GM19239 (cell line): ENCODE measurements around the gene BCL2.
"Not testable (repeated sequence)": the region's sequence is repeated elsewhere in the genome, so short reads cannot be mapped to it uniquely, and the experiment has no call there.

Experiments
- DNase-seq: peaks from one replicate; pipeline ENCODE4 v3.0.0; 2011; ENCODE audit warnings: low spot score; ENCODE audit not compliant: insufficient read length
- FAIRE-seq: peaks from 2 replicates; lab custom pipeline; 2011; peaks lifted over from hg19 to GRCh38; lab: Jason Lieb, UNC

Gene BCL2

DNA sequence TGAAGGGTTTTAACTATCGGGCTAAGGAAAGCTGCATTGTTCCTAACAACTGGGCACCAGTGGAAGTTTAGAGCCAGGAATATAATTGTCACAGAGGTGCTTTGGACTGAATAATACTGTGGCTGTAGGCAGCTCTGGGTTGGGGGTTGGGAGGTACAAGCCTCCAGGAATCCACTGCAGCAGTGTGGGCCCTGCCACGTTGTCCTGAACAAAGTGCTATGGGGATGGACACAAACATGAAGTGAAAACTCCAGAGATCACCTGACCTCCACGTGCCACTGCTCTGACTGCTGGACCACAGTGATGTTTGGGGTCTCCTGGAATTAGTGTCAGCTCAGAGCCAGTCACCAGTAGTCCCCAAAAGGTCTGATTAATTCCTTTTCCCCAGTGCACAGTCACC is 110.9 kb downstream of the BCL2 start:
- DNase-seq (no peak), FAIRE-seq (peak; percentile 35)

DNA sequence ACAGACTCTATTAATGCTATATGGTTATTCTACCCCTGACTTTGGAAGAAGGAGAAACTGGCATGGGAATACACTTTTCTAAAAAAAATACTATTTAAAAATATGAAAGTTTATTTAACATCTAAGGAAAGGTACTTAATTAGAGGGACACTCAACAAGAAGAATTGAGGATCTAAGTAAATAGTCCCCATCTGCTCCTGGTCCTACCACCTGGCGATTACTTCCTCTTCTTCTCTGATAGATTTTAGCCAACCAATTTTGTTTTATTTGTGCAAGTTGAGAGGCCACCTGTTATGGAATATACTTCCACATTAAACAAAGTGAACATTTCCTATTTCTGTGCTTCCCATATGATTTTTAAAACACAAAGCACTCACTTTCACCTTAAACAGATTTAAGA is 111.7 kb downstream of the BCL2 start:
- FAIRE-seq (peak; percentile 88), DNase-seq (no peak)

DNA sequence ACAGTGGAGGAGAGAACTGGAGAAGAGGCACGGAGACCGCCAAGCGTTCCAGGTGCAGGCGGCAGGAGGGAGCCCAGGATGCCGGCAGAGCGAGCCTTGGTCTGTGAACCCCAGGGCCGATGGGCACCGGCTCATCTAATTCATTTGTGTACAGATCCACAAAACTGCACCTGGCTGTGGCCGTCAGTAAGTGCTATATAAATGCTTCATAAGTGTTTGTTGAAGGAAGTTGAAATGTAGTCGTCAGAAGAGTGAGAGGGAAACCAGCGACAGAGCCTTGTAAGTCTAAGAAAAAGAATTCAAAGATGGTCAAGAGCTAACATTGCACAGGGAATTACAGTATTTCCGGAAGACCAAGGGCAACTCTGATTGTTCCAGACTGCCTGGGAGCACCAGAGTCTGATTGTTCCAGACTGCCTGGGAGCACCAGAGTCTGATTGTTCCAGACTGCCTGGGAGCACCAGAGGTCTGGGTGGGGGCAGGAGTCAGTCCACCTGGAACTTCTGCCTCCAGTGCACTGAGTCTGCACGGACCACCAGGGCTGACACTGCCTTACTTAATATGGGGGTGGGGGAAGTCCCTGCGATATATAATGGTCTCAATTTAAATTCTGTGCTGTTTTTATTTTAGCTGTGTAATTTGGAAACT is 112.3 kb downstream of the BCL2 start:
- no peak for DNase-seq
- no peak for FAIRE-seq

DNA sequence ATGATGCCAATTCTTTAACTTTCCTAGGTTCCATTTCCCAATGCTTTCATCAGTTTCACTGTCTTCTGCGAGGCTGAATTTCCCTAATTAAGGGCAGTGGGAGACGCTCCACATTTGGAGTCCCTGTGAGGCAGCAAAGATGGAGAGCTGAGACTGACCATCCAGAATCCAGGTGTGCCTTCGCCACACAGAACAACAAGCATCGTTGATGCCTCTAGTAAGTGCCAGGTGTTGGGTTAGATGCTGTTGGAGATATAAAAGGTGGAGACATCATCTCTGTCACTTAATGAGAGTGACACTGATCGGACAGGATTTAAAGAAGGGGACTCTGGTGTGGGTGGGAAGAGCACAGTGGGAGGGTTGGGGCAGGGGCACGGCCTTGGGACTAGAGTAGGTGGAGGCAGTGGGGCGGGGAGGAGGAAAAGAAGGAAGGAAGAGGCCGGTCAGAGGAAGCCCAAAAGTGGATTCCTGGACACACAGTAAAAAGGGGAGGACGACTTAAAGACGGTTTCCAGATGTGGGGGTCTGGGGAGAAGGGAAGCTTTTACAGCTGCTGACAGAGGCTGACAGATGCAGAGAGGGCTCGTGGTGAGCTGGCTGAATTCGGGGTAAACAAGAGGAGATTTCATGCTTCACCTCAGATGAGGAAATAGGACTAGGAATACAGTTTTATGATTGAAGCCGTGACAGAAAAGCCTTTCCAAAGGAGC is 113.0 kb downstream of the BCL2 start:
- FAIRE-seq (peak; percentile 57), DNase-seq (no peak)

DNA sequence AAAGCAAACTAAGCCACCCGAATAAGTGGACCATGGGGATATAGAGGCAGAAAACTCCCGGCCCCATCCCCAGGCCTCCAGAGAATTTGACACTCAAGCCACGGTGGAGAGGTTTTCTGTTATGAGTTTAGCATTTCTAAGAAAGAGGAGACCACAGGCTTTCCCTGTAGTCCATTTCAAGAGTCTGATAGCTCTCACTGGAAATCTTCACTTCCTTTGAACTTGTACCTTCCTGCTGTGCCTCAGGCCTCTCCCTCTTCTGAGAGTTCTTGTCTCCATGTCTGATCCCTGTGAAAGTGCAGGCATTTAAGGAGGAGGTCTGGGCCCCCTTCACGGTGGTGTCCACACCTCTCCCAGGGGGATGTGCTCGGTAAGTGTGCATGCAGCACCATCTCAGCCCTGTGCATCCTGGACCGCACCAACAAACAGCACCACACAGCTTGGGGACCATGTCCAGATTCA is 113.7 kb downstream of the BCL2 start:
- DNase-seq = no peak
- peak; percentile 92 for FAIRE-seq

DNA sequence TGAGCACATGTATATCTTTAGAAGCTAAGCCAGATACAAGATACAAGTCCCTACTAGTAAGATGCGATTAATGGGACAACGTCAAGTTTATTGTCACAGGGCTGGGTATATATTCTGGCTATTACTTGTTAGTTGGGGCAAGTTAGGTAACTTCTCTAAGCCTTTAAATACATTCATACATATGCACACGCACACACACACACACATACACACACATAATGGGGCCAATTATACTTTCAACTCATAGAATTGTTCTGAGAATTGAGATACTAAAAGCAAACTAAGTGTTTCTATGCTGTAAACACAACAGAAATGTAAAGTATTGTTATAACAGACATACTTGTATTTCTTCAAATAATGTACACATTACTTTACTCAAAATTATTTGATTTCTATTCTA is 116.1 kb downstream of the BCL2 start:
- FAIRE-seq (no peak), DNase-seq (no peak)

DNA sequence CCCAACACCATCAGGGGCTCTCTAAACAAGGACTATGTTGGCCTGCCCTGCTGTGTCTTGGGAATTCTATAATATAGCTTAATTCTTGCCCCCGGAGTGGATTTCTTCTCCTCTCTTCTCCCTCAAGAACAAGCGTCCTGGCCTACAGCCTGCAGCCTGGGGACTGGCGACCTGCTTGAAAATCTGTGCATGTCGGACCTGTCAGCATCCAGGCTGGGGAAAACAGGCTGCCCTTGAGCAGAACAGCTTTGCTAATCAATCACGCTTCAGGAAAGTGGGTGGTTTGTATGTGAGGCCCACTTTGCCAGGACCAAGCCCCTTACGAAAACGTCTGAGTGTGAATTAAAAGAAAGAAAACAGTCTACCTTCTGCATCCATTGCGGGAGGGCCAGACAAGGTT is 116.7 kb downstream of the BCL2 start:
- DNase-seq (no peak), FAIRE-seq (no peak)

DNA sequence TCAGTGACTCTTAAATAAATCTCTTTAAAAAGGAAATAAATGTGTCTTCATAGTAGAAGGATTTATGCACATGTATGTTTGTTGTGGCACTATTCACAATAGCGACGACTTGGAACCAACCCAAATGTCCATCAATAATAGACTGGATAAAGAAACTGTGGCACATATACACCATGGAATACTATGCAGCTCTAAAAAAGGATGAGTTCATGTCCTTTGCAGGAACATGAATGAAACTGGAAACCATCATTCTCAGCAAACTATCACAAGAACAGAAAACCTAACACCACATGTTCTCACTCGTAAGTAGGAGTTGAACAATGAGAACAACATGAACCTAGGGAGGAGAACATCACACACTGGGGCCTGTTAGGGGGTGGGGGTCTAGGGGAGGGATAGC is 118.1 kb downstream of the BCL2 start:
- not testable (repeated sequence) for DNase-seq, FAIRE-seq

DNA sequence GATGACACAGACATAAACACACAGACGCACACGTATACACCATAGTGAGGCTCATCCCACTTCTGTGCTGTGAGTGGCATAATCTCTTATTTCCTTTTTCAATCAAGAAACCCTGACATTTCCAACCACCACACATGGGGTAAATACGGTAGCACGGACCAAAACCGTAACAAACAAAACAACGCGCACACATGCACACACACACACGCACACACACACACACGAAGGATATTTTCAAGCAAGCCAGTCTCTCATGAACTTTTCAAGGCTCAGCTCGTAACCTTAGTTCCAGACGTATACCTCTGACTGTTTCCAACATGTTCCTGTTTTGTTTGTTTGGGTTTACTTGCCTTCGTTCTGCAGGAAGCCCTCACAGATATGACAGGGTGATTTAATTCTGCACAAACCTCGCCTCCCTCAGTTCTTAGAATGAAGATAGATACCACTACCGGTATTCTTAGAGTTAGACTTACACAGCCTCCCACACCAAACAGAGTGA is 119.8 kb downstream of the BCL2 start:
- DNase-seq (no peak), FAIRE-seq (peak; percentile 63)

DNA sequence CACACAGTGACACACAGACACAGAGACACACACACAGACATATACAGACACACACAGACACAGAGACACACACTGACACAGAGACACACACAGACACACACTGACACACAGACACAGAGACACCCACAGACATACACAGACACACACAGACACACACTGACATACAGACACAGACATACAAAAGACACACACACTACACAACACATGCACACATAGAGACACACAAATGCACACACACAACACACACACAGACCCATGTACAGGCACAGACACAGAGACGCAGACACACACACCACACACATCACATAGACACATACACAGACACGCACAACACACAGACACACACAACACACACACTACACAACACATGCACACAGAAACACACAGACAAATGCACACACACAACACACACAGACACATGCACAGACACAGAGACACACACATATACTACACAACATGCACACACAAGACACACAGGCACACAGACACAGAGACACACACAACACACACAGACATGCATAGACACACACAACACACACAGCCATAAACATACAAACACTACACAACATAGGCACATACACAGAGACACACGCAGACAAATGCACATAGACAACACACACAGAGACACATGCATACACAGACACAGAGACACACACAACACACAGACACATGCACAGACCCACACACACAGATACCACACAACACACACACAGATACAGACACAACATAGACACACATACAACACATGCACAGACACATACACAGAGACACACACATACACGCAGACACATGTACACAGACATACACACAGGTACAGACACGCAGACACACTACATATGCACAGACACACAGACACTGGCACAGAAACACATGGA is 120.5 kb downstream of the BCL2 start:
- DNase-seq (no peak), FAIRE-seq (no peak)

DNA sequence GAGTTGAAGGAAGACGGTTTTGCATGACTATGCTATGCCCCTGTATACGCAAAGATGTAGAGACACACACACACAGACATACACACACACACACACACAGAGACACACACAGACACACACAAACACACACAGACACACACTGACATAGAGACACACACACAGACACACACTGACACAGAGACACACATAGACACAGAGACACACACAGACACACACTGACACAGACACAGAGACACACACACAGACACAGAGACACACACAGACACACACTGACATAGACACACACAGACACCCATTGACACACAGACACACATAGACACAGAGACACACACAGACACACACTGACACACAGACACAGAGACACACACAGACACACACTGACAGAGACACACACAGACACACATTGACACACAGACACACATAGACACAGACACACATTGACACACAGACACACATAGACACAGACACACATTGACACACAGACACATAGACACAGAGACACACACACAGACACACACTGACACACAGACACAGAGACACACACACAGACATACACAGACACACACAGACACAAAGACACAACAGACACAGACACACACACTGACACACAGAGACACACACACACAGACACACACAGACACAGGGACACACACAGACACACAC is 121.3 kb downstream of the BCL2 start:
- FAIRE-seq (peak; percentile 86), DNase-seq (no peak)

DNA sequence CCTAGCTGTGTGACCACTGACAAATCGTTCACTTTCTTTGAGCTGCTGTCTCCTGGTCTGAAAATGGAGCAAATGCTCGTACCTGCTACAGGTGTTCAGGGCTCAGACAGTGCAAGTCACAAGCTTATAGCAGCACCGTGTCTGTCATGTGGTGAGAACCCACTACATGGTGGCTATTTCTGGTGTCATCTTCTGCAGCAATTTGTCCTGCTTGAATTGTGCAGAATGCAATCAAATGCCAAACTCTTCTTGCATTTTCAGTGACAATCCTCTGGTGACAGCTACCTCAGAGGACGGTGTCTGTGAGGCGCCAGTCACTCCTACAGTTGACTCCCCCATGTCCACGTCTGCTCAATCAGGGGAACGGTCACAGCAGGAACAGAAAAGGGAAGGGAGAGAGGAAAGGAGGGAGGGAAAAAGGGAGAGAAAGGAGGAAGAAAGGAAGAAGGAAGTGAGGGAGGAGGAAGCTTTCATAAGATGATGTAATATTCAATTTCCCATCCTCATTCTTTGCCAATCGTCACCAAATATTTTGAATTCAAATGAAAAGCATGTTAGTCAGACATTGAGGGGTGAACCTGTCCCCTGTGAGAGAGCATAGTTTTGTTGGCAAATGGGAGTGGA is 122.2 kb downstream of the BCL2 start:
- FAIRE-seq (peak; percentile 73), DNase-seq (no peak)

DNA sequence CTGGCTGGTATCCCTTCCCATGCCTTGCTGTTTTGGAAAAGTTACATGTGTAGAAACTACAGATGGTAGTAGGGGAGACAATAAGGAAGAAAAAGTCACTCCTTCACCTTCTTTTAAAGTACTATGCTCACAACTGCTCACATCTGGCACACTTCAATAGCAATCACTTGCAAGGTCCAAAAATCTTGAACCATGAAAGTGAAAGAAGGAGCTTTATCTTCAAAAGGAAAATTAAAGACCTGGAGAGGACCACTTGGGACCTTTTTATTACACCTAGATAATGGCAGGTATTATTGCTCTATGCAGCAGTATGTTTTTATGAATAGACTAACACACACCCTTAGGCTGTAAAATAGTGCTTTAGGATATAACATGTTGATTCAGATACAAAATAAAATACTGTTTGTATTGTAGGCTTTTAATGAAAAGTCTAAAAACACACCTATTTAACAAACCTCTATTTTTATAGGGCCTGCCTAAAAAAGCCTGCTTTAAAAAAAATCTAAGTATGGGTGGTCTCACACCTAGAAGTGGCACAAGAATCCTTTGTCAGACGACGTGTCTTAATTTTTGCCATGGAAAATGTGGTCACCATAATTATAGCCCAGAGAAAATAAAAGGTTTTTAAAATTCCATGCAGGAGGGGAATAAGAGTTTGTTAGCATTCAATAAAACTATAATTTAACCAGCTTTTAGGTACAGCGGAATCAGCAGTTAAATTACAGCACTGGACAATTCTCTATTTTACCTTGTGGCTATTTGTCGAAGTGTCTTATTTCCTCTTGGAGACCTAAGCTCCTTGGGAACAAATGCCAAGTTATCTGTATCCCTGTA is 124.0 kb downstream of the BCL2 start:
- no peak for DNase-seq
- FAIRE-seq = peak; percentile 51

DNA sequence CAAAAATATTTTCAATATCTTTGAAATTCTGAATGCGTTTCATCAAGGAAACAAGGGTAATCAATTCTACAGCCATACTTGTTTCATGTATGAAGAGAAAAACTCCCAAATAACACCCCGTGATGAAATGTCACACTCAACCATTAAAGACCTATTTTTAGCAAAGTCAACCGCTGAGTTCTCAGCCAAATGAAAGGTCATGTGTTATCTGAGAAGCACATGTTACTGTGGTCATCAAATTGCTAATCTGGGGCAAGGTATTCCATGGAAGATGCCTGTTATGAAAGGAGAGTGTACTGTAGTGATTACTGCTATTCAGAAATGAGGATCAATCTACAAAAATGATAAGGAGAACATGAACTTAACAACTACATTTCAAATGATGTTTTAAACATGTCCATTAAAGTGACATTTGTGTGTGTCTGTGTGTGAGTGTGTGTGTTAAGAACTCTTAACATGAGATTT is 126.7 kb downstream of the BCL2 start:
- DNase-seq (no peak), FAIRE-seq (peak; percentile 98)

DNA sequence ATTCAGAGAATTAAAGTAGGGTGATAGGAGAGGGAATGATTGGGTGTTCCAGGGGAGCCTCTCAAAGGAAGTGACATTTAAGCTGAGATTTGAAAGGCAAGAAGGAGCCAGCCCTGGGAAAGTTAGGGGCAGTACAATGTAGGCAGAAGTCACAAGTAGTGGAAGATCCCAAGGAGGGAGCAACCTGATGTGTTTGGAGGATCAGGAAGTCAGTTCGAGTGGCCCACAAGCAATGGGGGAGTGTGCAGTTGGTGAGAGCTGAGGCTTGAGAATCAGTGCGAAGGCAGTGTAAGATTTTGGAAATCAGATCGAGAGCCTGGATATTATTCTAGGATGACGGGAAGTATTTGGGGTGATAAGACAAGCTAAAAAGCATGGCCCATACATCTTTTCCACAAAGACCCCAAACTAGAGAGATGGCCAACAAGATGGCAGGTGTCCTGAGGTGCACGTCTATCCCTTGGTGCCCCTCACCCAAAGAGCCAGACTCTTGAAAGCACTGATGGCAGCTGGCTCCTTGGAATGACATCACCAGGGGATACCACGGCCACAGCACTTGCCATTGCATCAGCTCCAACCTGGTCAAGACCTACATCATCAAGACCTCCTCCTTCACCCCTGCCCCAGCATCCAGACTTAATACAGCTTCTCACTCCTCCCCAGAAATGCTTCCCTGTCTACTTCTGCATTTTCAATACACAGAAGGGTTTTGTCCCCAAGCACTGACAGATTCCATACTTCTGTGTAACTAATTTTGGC is 127.3 kb downstream of the BCL2 start:
- FAIRE-seq (peak; percentile 52), DNase-seq (no peak)

DNA sequence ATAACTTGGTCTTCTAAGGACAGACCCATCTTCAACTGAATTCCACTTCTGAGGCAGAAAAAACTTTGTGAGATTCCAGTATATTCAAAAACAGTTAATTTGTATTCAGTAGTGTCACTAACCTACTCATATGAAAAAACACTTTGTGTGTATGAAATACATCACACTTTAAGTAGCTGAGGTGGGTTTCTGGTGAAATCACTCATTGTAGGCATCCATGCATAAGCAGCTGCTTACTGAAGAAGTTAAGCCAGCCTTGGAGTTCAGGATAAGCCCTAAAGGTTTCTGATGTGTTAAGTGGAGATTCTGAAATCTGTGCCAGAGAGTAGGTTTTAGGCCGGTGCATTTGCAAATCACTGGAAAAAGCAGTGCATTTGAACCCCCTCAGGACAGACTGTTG is 128.2 kb downstream of the BCL2 start:
- FAIRE-seq (peak; percentile 57), DNase-seq (no peak)

DNA sequence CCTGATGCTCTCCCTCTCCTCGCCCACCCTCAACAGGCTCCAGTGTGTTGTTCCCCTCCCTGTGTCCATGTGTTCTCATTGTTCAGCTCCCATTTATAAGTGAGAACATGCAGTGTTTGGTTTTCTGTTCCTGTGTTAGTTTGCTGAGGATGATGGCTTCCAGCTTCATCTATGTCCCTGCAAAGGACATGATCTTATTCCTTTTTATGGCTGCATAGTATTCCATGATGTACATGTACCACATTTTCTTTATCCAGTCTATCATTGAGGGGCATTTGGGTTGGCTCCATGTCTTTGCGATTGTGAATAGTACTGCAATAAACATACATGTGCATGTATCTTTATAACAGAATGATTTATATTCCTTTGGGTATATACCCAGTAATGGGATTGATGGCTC is 128.7 kb downstream of the BCL2 start:
- not testable (repeated sequence) for DNase-seq, FAIRE-seq

DNA sequence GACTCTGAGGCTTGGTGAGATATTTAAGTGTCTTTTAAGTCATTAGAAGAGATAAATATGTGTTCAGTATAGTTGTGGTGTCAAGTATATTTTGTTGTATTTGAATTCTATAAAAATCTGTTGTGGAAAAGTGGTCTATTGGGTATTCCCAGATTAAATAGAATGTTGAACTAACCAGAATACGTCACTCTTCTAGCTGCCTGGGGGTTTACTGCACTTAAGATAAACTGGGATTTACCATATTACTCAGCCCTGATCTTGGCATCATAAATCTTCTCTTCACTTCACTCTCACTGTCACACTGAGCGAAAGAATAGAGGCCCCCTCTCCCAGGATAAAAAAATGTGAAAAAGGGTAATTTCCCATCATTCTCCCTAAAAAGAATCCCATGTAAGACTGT is 129.8 kb downstream of the BCL2 start:
- DNase-seq (no peak), FAIRE-seq (no peak)
